C4-2B (cell line): ENCODE data around the gene COX7C.

Experiments used
- H3K27ac ChIP-seq: fragments of 450-650 bp; 2 replicates; pipeline ENCODE4 v1.5.1; 2017
- ZFX ChIP-seq: fragments of 450-650 bp; IDR thresholded peaks from 2 replicates; pipeline ENCODE4 v1.6.1; 2017
- TF ChIP-seq, protein P1 (sequence below): fragments of 450-650 bp; conservative IDR thresholded peaks from 2 replicates; pipeline ENCODE4 v1.5.1; 2017; ENCODE audit warnings: mild to moderate bottlenecking

The COX7C gene

DNA sequence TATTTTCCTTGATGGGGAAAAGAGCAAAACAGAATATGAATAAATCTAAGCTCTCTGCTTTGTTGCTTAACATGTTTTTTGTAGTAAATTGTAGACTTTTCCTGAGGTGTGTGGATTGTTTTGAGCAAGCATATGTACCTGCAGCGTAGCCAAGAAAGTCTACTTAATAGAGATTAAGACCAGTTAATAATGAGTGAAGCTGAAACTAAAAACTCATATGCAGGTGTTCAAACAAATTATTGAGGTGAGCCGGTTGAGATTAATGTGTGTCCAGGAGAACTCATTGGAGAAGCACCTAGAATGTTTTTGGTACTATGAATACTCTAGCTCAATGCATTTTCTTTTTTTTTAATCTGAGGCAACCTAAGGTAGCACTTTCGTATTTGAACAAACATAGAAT is 49.2 kb downstream of the COX7C start:
- no peak overlapping the region for H3K27ac ChIP-seq
- no peak for TF ChIP-seq ZFX
- TF ChIP-seq, protein P1, sequence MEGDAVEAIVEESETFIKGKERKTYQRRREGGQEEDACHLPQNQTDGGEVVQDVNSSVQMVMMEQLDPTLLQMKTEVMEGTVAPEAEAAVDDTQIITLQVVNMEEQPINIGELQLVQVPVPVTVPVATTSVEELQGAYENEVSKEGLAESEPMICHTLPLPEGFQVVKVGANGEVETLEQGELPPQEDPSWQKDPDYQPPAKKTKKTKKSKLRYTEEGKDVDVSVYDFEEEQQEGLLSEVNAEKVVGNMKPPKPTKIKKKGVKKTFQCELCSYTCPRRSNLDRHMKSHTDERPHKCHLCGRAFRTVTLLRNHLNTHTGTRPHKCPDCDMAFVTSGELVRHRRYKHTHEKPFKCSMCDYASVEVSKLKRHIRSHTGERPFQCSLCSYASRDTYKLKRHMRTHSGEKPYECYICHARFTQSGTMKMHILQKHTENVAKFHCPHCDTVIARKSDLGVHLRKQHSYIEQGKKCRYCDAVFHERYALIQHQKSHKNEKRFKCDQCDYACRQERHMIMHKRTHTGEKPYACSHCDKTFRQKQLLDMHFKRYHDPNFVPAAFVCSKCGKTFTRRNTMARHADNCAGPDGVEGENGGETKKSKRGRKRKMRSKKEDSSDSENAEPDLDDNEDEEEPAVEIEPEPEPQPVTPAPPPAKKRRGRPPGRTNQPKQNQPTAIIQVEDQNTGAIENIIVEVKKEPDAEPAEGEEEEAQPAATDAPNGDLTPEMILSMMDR, result no peak
